ENCODE measurements around the gene HNRNPA0. TPM values are rescaled to one million over a fixed set of nuclear protein-coding genes. Genes with fewer than 3 reads are reported as not detected.

The HNRNPA0 gene
- 10 to 100 TPM; 26.9 to 31.0 TPM for total RNA-seq

DNA sequence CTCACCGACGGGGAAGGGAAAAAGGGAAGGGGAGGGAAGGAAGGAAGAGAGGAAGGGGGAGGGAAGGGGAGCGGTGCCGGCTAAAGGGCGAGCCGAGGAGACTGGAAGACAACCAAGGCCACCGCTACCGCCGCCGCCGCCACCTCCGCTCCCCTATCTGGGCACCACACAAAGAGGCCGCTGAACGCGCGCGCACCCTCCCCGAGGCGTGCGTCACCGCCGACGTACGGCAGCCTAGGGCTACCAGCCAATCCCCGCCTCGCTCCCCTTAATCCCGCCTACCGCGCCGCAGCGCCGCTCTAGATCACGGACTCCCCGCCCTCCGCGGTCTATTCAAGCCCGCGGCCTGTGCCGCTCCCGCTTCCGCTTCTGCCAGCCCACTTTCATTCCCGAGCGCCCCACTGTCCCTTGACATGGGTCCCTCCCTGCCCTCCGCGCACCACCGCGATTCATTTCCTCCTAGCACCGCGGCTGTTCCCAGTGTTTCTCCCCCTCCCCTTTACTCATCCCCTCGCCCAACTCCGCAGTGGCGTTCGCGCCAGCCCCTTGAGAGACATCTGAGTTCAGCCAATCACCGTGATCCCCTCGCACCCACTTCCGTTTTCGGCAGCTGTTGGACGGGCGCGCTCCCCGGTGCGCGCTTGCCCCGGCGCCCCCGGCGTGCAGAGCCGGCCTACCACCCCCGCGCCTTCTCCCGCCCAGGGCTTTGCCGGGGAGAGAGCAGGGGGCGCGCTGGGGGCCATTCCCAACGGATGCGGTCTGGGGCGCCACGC lies at the start of gene HNRNPA0:
Gene HNRNPA0, minus strand, starts transcription at position 176 of the 773 bp plus-strand sequence. CDS start 297 bp downstream, outside the sequence.
- no peaks in the 10 kb centered on the region for H3K9me3 ChIP-seq
- peak within 1 kb of the TSS; percentile 98 to 99 for H3K9ac ChIP-seq (ENCODE audit: low read depth in 2 of 2, low read length in 2 of 2)
- TF ChIP-seq, protein P1, sequence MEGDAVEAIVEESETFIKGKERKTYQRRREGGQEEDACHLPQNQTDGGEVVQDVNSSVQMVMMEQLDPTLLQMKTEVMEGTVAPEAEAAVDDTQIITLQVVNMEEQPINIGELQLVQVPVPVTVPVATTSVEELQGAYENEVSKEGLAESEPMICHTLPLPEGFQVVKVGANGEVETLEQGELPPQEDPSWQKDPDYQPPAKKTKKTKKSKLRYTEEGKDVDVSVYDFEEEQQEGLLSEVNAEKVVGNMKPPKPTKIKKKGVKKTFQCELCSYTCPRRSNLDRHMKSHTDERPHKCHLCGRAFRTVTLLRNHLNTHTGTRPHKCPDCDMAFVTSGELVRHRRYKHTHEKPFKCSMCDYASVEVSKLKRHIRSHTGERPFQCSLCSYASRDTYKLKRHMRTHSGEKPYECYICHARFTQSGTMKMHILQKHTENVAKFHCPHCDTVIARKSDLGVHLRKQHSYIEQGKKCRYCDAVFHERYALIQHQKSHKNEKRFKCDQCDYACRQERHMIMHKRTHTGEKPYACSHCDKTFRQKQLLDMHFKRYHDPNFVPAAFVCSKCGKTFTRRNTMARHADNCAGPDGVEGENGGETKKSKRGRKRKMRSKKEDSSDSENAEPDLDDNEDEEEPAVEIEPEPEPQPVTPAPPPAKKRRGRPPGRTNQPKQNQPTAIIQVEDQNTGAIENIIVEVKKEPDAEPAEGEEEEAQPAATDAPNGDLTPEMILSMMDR (IDR thresholded peaks at IDR 0.05), result no peak
- no peaks in the 10 kb centered on the region for H3K36me3 ChIP-seq
- peak; percentile 97 for DNase-seq
- H3K27ac ChIP-seq, result peak within 1 kb of the TSS; percentile 94
- H3K4me1 ChIP-seq, result peaks cover 7% of the 10 kb centered on the region
- H3K4me3 ChIP-seq, result peak within 1 kb of the TSS; percentile 88
- intact Hi-C loops (cut with DNase I), result no loop called here
- no peaks in the 10 kb centered on the region for H3K27me3 ChIP-seq

DNA sequence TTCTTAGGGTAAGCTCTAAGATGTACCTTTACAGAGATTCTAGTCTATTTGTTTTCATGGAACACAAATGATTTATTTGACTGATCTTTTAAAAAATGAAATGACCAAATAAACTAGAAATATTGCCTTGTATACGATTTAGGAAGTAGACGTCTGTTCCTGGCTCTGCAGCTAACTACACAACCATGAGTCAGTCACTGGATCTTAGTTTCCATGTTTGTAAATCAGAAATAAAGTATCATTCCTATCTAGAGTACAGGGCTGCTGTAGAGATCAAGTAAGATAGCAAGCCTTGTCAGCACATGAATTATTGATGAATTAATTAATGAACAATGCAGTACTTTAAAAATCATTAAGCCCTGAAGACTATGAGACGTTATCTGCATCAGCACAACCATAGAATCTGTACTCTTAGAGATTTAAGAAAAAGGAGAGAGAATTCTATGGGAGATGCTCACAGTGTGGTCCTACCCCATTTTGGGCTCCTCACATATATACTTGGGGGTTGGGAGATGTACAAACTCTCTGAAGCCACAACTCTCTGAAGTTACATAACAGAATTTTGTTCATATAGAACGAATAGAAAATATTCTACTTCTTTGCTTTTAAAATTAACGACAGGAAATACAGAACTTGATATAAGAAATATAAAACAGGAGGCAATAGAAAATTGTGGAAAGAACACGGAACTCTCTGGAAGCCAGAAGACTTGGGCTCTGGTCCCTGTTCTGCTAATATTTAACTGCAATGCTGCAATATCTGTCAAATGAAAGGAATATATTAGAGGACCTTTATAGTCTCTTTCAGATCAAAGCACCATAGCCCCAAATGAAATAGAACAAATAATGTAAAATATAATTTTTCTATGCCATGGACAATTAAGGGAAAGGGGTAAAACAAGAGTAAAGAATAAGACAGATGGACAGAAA lies 48.4 kb upstream of the HNRNPA0 start:
- Histone ChIP-seq H3K9me3 (no peaks in the 10 kb centered on the region), H3K4me1 (no peaks in the 10 kb centered on the region), H3K27ac (no peak overlapping the region), H3K36me3 (no peaks in the 10 kb centered on the region), H3K4me3 (no peak overlapping the region), H3K27me3 (no peaks in the 10 kb centered on the region), H3K9ac (ENCODE audit: low read depth in 2 of 2, low read length in 2 of 2) (peak overlapping the region in 1 of 2 donors; percentile 42)
- TF ChIP-seq, protein P1 (IDR thresholded peaks at IDR 0.05), result no peak
- intact Hi-C loops (cut with DNase I), result no loop called here
- DNase-seq, result no peak

DNA sequence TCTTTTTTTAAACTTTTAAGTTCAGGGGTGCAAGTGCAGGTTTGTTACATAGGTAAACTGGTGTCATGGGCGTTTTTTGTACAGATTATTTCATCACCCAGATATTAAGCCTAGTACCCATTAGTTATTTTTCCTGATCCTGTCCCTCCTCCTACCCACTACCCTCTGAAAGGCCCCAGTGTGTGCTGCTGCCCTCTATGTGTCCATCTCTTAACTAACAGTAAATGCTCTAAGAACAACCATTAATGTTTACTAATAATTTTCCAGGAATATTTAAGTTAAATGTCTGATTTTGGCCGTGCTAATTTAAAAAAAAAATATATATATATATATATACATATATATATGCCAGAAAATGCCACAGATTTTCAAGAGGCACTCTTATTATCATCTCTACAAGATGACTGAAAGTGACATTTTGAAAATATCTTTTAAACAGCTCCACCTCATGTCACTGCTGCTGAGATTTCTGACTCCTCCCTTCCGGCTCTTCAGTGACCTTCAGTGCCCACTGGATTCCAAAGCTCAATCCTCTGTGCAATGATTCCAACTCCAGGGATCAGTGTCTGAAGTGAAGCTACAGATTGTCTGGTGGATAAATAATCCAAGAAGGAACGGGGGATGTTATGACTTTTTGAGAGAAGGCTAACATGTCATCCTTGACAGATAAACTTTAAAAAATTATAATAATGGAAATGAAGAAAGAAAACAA lies 46.7 kb upstream of the HNRNPA0 start:
- no peaks in the 10 kb centered on the region for H3K4me1 ChIP-seq
- no peak overlapping the region for H3K4me3 ChIP-seq
- H3K9me3 ChIP-seq, result no peaks in the 10 kb centered on the region
- H3K27ac ChIP-seq, result no peak overlapping the region
- intact Hi-C loops (cut with DNase I), result no loop called here
- TF ChIP-seq, protein P1 (IDR thresholded peaks at IDR 0.05), result no peak
- peak; percentile 60 for DNase-seq
- no peaks in the 10 kb centered on the region for H3K27me3 ChIP-seq
- H3K36me3 ChIP-seq, result no peaks in the 10 kb centered on the region
- H3K9ac ChIP-seq (ENCODE audit: low read depth in 2 of 2, low read length in 2 of 2), result peak overlapping the region in 1 of 2 donors; percentile 51

DNA sequence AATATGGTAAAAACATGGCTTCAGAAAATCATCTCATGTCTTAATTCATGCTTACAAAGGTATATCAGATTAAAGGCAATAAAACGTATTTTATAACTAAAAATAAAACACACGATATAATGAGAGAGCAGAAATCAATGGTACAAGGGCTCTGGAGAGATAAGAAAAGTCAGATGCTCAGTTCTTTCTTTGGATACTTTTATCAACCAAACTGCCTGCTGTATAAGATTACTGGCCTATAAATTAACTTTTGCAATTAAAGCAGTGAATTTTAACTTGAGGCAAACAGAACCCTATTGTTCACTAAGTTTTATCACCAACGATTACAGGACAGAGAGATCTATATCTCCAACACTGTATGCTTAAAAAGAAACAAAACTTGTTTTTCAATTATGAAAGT lies 42.1 kb upstream of the HNRNPA0 start:
- Histone ChIP-seq H3K27ac (no peak overlapping the region), H3K27me3 (no peaks in the 10 kb centered on the region)
- TF ChIP-seq, protein P1 (IDR thresholded peaks at IDR 0.05), result no peak

DNA sequence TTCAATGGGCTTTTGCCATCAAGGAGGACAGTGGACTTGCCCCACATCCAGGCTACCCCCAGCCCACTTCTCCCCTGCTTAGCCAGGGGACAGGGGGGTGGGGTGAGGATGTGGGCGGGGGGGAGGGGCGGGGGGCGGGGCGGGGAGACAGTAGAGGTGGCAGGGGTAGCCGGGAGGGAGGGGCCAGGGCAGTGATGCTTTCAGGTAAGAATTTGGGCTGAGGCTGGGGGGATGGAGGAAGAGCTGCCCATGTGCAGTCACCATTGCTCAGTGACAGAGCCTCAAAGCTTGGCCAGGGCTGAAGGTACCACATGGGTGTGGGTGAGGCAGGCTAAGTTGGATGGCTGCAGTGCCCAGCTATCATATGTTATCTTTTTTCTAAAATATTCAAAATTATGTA lies 40.7 kb upstream of the HNRNPA0 start:
- no peak overlapping the region for H3K9ac ChIP-seq (ENCODE audit: low read depth in 2 of 2, low read length in 2 of 2)
- H3K27ac ChIP-seq, result no peak overlapping the region
- H3K4me3 ChIP-seq, result no peak overlapping the region
- no peaks in the 10 kb centered on the region for H3K9me3 ChIP-seq
- no peak for DNase-seq
- intact Hi-C loops (cut with DNase I), result no loop called here
- no peaks in the 10 kb centered on the region for H3K4me1 ChIP-seq
- no peaks in the 10 kb centered on the region for H3K36me3 ChIP-seq
- TF ChIP-seq, protein P1 (IDR thresholded peaks at IDR 0.05), result no peak
- no peaks in the 10 kb centered on the region for H3K27me3 ChIP-seq

More for the DNA sequence above, 42.1 kb upstream of the HNRNPA0 start:
- H3K4me1 ChIP-seq, result no peaks in the 10 kb centered on the region
- H3K9ac ChIP-seq (ENCODE audit: low read depth in 2 of 2, low read length in 2 of 2), result no peak overlapping the region
- no peaks in the 10 kb centered on the region for H3K36me3 ChIP-seq
- no peak for DNase-seq
- no peak overlapping the region for H3K4me3 ChIP-seq
- H3K9me3 ChIP-seq, result no peaks in the 10 kb centered on the region
- intact Hi-C loops (cut with DNase I), result no loop called here
